AG20443 (cell line): ENCODE measurements around the gene DDB1.
A peak's percentile ranks its signal among the peaks of the same experiment; 100 is the strongest.

Experiments used
- DNase-seq: peaks from one replicate; pipeline ENCODE4 v3.0.0; 2012; ENCODE audit warnings: low spot score, mixed read lengths

DDB1 gene

GRCh38 chr11:61335355-61335710 lies 2.4 kb upstream of the DDB1 start:
- no peak for DNase-seq

GRCh38 chr11:61334434-61335354 lies 1.8 kb upstream of the DDB1 start:
- DNase-seq: no peak

GRCh38 chr11:61333550-61334433 lies 887 bp upstream of the DDB1 start:
- no peak for DNase-seq

GRCh38 chr11:61332281-61332796 lies 566 bp downstream of the DDB1 start:
- peak; percentile 67 for DNase-seq

GRCh38 chr11:61331651-61332050 lies 1.3 kb downstream of the DDB1 start:
- DNase-seq: no peak

GRCh38 chr11:61329871-61330270 lies 3.0 kb downstream of the DDB1 start:
- no peak for DNase-seq

GRCh38 chr11:61328351-61328750 lies 4.6 kb downstream of the DDB1 start:
- no peak for DNase-seq

GRCh38 chr11:61327669-61328071 lies 5.2 kb downstream of the DDB1 start:
- DNase-seq: peak; percentile 30

- DNase-seq: no peak
These were observed 7.1 kb downstream of the DDB1 start for GRCh38 chr11:61325649-61326414.

- DNase-seq: no peak
These were observed 17.6 kb downstream of the DDB1 start for GRCh38 chr11:61315260-61315659.

- DNase-seq: no peak
These were observed 22.2 kb downstream of the DDB1 start for GRCh38 chr11:61310749-61311148.

GRCh38 chr11:61309739-61310138 lies 23.2 kb downstream of the DDB1 start:
- DNase-seq: no peak

GRCh38 chr11:61309141-61309540 lies 23.8 kb downstream of the DDB1 start:
- no peak for DNase-seq

GRCh38 chr11:61307354-61307753 lies 25.6 kb downstream of the DDB1 start:
- DNase-seq: no peak

GRCh38 chr11:61306221-61306620 lies 26.7 kb downstream of the DDB1 start:
- no peak for DNase-seq

- DNase-seq: no peak
These were observed 27.5 kb downstream of the DDB1 start for GRCh38 chr11:61305417-61305816.

GRCh38 chr11:61303725-61304124 lies 29.2 kb downstream of the DDB1 start:
- no peak for DNase-seq

GRCh38 chr11:61302550-61302949 lies 30.4 kb downstream of the DDB1 start:
- no peak for DNase-seq

GRCh38 chr11:61298663-61299244 lies 34.2 kb downstream of the DDB1 start:
- DNase-seq: no peak

GRCh38 chr11:61297746-61298145 lies 35.2 kb downstream of the DDB1 start:
- DNase-seq: peak; percentile 91

- peak; percentile 60 for DNase-seq
These were observed 35.6 kb downstream of the DDB1 start for GRCh38 chr11:61297341-61297740.

GRCh38 chr11:61295596-61295926 lies 37.3 kb downstream of the DDB1 start:
- DNase-seq: no peak
